GM21717 (cell line): ENCODE measurements around the gene ADK.
A peak's percentile ranks its signal among the peaks of the same experiment; 100 is the strongest.
"Not testable (repeated sequence)": the region's sequence is repeated elsewhere in the genome, so short reads cannot be mapped to it uniquely, and the experiment has no call there.

Source experiments
- ATAC-seq: cut with Tn5 transposase; IDR thresholded peaks from one replicate; pipeline ENCODE4 v1.9.1; 2021; ENCODE audit warnings: mild to moderate bottlenecking, moderate library complexity; ENCODE audit not compliant: unreplicated experiment

The ADK gene

GRCh38 chr10:74525885-74526284 is 374.9 kb downstream of the ADK start:
- ATAC-seq, result no peak

- ATAC-seq, result not testable (repeated sequence)
Observed at GRCh38 chr10:74527611-74528010, 376.6 kb downstream of the ADK start.

GRCh38 chr10:74529205-74529604 is 378.2 kb downstream of the ADK start:
- ATAC-seq, result no peak

DNA sequence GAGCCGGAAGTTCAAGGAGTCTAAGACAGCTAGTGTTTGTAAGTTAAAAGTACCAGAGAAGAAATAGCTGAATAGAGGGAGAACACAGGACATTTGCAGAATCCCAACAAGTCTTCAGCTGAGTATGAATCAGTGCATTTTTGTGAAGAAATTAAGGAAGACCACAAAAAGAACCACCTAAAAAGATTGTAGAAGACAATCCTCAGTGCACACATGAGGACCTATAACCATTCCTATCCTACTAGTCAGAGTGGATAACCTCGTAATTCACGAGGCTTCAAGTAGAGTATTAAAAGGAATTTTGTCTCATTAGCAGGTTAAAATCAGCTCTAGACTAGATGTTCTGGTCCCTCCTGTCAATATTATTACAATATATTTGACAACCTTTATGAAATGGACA is 380.0 kb downstream of the ADK start:
- no peak for ATAC-seq

DNA sequence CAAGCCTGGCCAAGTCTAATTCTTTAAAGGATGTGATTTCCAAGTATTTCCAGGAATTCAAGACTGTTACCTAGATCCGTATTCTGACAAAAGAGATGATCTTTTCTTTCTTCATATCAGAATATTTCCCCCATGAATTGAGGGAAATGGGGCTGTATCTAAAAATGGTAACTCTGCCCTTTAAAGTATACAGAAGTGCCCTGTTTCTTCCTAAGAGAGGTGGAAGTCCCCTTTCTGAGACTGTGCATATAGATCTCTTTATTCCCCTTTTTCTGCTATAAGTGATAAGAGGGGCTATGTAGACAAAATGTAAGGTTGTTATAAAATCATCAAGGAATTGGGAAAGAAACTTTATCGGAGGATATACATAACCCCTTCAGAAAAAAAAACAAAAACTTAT is 388.3 kb downstream of the ADK start:
- ATAC-seq, result no peak

- no peak for ATAC-seq
Observed at GRCh38 chr10:74541375-74541774, 390.4 kb downstream of the ADK start.

GRCh38 chr10:74542077-74542476 is 391.1 kb downstream of the ADK start:
- ATAC-seq, result no peak

DNA sequence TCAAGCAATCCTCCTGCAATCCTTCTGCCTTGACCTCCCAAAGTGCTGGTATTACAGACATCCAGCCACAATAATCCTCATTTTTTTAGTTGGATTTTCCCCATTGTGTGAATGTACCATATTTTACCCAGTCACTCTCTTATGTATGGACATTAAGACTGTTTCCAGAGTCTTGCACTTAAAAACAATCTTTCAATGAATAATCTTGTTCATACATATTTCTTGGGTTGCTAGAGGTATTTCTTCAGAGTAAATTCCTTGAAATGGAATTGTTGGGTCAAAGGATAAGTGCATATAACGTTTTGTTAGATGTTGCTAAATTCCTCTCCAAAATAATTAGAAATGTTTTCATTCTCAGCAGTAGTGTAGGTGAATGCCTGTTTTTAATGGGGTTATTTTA is 392.3 kb downstream of the ADK start:
- ATAC-seq, result no peak

DNA sequence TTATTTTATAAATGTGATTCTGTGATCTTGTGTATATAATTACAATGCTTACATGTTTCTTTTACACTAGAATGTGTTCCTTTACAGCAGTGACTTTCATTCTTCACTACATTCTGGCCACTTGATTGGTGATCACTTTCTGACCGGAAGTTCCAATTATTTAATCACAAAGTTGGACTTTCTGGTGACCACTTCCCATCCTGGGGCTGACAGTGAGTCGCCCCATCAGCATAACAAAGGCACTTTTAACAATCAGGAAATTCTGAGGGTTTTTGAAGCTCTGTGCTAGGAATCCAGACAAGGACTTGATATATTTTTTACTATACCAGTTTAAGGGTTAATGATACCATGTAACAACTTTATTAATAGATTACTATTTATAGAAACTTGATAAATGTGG is 393.1 kb downstream of the ADK start:
- ATAC-seq, result no peak

DNA sequence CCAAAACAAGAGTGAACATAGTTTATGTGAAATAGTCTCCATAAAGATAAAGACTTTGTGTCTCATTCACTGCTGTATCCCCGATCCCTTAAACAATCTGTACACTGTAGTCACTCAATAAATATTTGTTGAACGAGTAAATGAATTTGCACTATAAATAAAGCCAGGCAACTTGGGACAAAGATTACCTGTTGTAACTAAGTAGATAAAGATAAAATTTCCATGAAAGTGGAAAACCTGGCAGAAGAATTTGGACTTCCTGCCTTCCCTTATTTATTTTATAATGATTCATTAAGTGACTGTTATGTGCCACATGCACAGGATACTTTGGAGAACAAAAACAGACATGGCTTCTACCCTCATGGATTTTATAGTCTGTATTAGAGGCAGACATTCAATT is 397.7 kb downstream of the ADK start:
- ATAC-seq, result no peak

DNA sequence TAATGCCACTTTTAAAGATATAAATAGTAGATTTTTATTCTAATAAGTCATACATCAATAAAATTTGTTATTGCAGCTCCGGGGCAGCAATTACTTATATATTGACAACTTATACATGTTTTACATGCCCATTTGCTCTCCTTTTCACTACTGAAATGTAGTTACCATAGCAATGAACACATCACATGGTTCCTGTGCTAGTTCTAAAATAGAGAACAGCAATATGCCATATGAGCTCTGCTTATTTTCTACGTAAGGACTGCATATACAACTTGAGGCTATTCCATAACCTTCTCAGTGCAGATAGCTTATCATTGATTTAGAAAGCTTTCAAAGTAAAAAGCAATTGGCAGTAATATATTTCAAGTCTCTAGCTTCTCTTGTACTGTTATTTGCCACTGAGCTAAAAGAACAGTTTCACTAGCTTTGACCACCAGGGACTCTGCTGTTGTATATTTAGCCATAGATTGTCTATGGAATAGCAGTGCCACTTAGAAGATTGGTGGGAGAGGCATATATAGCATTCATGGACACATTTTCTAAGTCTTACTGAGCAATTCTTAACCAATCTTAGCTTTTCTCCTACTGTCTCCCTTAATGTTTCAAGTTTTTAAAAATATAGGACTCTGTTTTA is 405.2 kb downstream of the ADK start:
- no peak for ATAC-seq

- ATAC-seq, result no peak
Observed at GRCh38 chr10:74557098-74557497, 406.1 kb downstream of the ADK start.

GRCh38 chr10:74558403-74558802 is 407.4 kb downstream of the ADK start:
- no peak for ATAC-seq

DNA sequence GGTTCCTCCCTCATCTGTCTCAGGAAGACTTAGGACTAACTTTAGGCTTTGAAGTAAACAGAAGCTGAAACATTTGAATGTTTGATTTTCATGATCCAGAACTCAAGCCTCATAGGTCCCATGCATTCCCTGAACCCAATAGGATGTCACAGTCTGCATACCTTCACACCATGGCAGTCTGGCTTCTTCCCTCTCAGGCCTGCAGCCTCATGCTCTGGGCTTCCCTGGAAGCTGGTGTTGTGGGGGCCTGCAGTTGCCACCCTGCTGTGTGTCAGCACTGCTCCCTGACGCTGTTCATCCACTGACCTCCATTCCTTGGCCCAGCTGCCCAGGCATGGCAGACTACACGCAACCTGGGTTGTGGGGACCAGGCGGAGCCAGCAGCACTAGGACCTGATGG is 407.9 kb downstream of the ADK start:
- ATAC-seq, result no peak

GRCh38 chr10:74568896-74569295 is 417.9 kb downstream of the ADK start:
- not testable (repeated sequence) for ATAC-seq

GRCh38 chr10:74573497-74573896 is 422.5 kb downstream of the ADK start:
- ATAC-seq, result not testable (repeated sequence)

DNA sequence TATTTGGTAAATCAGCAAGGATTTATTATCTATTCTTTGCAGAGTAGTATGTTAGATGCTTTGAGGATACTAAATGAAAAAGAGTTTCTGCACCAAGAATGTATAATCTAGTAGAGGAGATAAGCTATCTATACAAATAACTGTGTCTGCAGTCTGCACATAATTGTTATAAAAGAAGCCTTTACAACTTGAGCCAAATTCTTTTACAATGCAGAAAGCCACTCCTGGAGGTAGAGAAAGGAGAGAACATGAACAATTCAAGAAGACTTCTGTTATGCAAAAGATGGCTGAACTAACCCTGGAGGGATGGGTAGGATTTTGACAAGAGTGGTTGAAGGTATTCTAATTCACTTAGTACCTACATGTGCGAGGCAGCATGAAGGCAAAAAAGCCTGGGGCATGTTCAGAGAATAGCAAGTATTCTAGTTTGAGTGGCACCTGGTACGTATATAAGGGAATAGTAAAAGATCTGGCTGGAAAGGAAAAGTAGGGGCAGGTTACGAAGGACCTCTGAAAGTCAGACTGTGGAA is 424.2 kb downstream of the ADK start:
- ATAC-seq, result no peak

- ATAC-seq, result no peak
Observed at GRCh38 chr10:74575912-74576311, 424.9 kb downstream of the ADK start.

- no peak for ATAC-seq
Observed at GRCh38 chr10:74576586-74576985, 425.6 kb downstream of the ADK start.

DNA sequence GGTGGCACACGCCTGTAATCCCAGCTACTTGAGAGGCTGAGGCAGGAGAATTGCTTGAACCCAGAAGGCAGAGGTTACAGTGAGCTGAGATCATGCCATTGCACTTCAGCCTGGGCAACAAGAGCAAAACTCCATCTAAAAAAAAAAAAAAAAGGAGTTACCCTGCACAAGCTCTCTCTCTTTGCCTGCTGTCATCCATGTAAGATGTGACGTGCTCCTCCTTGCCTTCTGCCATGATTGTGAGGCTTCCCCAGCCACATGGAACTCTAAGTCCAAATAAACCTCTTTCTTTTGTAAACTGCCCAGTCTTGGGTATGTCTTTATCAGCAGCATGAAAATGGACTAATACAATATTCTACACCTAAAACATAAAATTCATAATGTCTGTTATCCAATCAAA is 429.4 kb downstream of the ADK start:
- ATAC-seq, result not testable (repeated sequence)

- ATAC-seq, result no peak
Observed at GRCh38 chr10:74582566-74582965, 431.5 kb downstream of the ADK start.

- peak; percentile 68 for ATAC-seq
Observed at GRCh38 chr10:74585231-74586087, 434.4 kb downstream of the ADK start.
